Thoracic aorta (tissue), 2 donors: Measurements from ENCODE around the gene NCAPD3. TPM values are rescaled to one million over a fixed set of nuclear protein-coding genes. Genes with fewer than 3 reads are reported as not detected.

Source experiments
- ATAC-seq: fragments of 150-250 bp; one replicate; pipeline ENCODE4 v1.8.0; 2017; ENCODE audit warnings: low read depth; ENCODE audit not compliant: insufficient number of reproducible peaks, low FRiP score
- DNase-seq: peaks from one replicate; pipeline ENCODE4 v3.0.0-alpha.2; 2020; ENCODE audit warnings: low spot score
- H3K27ac ChIP-seq, 2 donors: fragments of 200-600 bp; sonication (generic); 1 replicate in 1 of 2; 2 replicates in 1 of 2; pipeline ENCODE4 v1.5.1; 2016; ENCODE audit warnings: mild to moderate bottlenecking in 2 of 2, moderate library complexity in 2 of 2
- H3K27me3 ChIP-seq: fragments of 200-600 bp; sonication (generic); replicated peaks from 2 replicates; pipeline ENCODE4 v1.6.0; 2016; ENCODE audit warnings: mild to moderate bottlenecking; ENCODE audit not compliant: insufficient read depth
- H3K36me3 ChIP-seq: fragments of 200-600 bp; sonication (generic); one replicate; pipeline ENCODE4 v1.5.1; 2016
- H3K4me1 ChIP-seq, 2 donors: fragments of 200-600 bp; sonication (generic); 1 replicate in 1 of 2; 2 replicates in 1 of 2; pipeline versions ENCODE4 v1.5.1 to v1.6.0; 2016; ENCODE audit warnings: low read depth in 2 of 2, mild to moderate bottlenecking in 1 of 2; ENCODE audit not compliant: control insufficient read depth in 1 of 2
- H3K4me3 ChIP-seq: fragments of 200-600 bp; sonication (generic); 2 replicates; pipeline ENCODE4 v1.5.1; 2016; ENCODE audit warnings: mild to moderate bottlenecking
- H3K9me3 ChIP-seq: fragments of 200-600 bp; sonication (generic); 2 replicates; pipeline ENCODE4 v1.5.1; 2016
- total RNA-seq, 2 donors: library from RNA; depleted of rRNA; stranded (reverse); fragments of >200 nt; gene quantifications; one replicate each; pipeline versions ENCODE4 v1.1.0 to v1.2.3, GENCODE V29; 2016
- TF ChIP-seq, protein P1 (sequence below): fragments of 200-600 bp; sonication (generic); IDR thresholded peaks from one replicate; pipeline ENCODE4 v1.5.1; 2019; ENCODE audit warnings: antibody characterized with exemption

NCAPD3 gene
- total RNA-seq, 2 donors from 2014 or later = 7.4 to 9.2 TPM

DNA sequence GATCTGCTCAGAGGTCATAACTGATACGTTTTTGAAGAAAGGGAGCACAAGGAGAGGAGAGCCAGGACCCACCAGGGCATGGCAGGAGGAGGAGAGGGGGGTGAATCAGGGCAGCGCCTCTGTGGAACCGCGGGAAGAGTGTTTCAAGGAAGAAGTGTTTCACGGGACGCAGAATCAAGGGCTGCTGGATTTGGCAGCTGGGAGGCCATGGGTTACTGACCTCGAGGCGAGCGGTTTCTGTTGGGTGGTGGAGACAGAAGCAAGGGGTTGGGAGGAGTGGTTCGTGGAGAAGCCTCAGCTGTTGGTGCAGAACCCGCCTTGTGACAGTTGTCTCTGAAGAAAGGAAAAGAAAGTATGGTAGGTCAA is 13.8 kb upstream of the NCAPD3 start:
- H3K36me3 ChIP-seq = peaks cover 22% of the 10 kb centered on the region
- H3K27ac ChIP-seq = no peak overlapping the region
- H3K4me3 ChIP-seq = no peak overlapping the region
- ATAC-seq (no peak), DNase-seq (no peak)
- TF ChIP-seq, protein P1, sequence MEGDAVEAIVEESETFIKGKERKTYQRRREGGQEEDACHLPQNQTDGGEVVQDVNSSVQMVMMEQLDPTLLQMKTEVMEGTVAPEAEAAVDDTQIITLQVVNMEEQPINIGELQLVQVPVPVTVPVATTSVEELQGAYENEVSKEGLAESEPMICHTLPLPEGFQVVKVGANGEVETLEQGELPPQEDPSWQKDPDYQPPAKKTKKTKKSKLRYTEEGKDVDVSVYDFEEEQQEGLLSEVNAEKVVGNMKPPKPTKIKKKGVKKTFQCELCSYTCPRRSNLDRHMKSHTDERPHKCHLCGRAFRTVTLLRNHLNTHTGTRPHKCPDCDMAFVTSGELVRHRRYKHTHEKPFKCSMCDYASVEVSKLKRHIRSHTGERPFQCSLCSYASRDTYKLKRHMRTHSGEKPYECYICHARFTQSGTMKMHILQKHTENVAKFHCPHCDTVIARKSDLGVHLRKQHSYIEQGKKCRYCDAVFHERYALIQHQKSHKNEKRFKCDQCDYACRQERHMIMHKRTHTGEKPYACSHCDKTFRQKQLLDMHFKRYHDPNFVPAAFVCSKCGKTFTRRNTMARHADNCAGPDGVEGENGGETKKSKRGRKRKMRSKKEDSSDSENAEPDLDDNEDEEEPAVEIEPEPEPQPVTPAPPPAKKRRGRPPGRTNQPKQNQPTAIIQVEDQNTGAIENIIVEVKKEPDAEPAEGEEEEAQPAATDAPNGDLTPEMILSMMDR = no peak
- H3K4me1 ChIP-seq = no peaks in the 10 kb centered on the region
- H3K9me3 ChIP-seq = no peaks in the 10 kb centered on the region
- no peaks in the 10 kb centered on the region for H3K27me3 ChIP-seq

DNA sequence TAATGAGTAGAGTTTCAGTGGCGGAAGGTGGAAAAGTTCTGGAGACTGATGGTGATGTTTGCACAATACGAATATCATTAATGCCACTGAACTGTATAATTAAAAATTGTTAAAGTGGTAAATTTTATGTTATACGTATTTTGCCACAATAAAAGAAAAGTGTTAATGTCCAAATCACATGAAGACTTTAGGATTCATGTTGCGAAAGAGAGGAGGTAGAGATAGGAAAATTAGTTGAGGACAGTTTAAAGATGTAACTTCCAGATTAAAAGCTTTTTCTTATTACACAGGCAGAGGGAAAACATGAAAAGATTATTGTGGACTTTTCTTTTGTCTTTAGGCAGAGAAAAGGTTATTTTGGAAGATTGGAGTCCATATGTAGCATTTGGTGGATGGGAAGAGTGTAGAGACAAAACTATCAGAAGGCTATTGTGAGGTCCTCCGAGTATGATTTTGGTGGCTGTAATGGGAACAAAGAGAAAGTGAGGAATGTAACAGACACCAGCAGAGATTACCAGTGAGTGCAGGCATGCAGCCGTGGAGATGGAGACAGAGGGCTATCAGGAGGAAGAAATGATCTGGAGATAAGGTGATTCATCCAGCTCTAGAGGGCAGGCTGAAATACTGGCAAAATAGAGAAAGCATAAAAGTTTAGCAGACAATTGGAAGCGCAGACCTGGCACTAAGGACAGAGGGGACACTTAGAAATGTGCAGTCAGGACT is 13.2 kb upstream of the NCAPD3 start:
- no peaks in the 10 kb centered on the region for H3K9me3 ChIP-seq
- no peak overlapping the region for H3K27ac ChIP-seq
- ATAC-seq (no peak), DNase-seq (no peak)
- H3K36me3 ChIP-seq = peaks cover 17% of the 10 kb centered on the region
- no peak overlapping the region for H3K4me3 ChIP-seq
- H3K27me3 ChIP-seq = no peaks in the 10 kb centered on the region
- TF ChIP-seq, protein P1 = no peak
- no peaks in the 10 kb centered on the region for H3K4me1 ChIP-seq

DNA sequence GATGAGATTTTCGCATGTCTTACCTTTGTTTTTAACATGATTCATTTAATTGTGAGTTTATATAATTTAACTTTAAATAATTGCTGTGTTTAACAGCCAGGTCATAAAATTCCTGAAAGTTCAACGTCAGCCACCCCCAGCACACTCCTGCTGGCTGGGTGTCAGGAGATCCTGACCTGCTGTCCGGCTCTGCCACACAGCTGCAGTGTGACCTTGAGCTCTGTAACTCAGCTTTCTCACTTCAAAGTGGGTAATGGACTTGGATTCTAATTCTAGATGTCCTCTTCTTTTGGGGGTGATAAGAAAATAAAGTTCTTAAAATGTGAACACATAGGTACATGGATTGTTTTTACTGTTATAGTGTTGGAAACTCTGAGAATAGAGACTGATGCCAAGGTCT is 11.6 kb upstream of the NCAPD3 start:
- H3K9me3 ChIP-seq = no peaks in the 10 kb centered on the region
- no peaks in the 10 kb centered on the region for H3K4me1 ChIP-seq
- no peak overlapping the region for H3K4me3 ChIP-seq
- no peak for DNase-seq
- H3K27ac ChIP-seq = no peak overlapping the region
- TF ChIP-seq, protein P1 = no peak
- H3K36me3 ChIP-seq = peaks cover 12% of the 10 kb centered on the region
- H3K27me3 ChIP-seq = no peaks in the 10 kb centered on the region
- no peak for ATAC-seq

DNA sequence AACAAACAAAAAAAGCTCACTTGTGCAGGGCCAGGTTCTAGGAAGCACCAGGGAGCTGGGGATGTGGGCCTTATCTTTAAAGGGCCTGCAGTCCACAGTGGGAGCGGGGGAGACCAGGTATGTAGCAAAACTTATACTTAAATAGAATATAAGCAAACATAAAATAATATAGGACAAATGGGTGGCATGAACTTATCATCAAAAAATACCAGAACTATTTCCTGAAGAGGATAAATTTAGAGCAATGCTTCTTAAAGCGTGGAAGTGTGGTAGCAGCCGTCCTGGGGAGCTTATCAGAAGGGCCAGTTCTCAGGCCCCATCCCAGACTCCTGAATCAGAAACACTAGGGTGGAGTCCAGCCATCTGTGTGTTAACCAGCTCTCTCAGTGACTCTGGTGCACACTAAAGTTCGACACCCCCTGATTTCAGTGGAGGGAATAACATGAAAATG is 10.0 kb upstream of the NCAPD3 start:
- no peaks in the 10 kb centered on the region for H3K27me3 ChIP-seq
- DNase-seq = no peak
- no peak overlapping the region for H3K27ac ChIP-seq
- TF ChIP-seq, protein P1 = no peak
- no peak overlapping the region for H3K4me3 ChIP-seq
- no peak for ATAC-seq
- no peaks in the 10 kb centered on the region for H3K9me3 ChIP-seq
- peaks cover 4% of the 10 kb centered on the region for H3K36me3 ChIP-seq
- H3K4me1 ChIP-seq = no peaks in the 10 kb centered on the region

DNA sequence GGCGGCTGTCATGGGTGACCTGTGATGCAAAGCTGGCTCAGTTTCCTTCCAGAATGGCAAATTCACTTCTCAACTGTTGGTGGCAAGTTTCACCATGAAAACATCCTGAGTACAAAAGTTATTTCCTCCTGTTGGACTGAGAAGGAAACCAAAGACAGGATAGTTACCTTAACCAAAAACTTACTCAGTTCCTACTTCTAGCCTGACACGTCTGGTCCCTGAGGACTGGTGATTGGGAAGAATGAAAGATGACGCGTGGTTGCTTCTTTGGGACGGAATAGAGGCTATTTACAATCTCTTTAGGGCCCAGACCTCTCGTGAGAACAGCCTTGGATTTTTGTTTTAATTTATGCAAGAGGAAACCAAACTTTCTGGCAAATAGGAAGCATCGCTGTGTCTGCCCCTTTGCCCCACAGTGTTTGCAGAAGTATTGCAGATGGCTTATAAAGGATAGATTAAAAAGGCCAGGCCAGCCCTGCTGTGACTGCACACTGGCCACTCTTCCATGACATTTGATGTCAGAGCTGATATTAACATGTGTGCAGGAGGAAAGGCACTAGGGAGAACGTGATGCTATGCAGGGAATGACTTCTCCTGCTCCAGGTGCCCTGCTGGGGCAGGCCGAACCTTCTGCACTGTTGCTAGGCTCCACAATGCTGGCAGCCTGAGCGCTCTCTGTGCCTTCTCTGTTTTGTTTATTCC is 8.3 kb upstream of the NCAPD3 start:
- H3K4me1 ChIP-seq = peaks cover 0 to 1% of the 10 kb centered on the region in 2 donors
- DNase-seq (no peak), ATAC-seq (no peak)
- H3K27ac ChIP-seq = no peak overlapping the region
- no peaks in the 10 kb centered on the region for H3K9me3 ChIP-seq
- no peaks in the 10 kb centered on the region for H3K27me3 ChIP-seq
- H3K36me3 ChIP-seq = peaks cover 4% of the 10 kb centered on the region
- H3K4me3 ChIP-seq = no peak overlapping the region
- TF ChIP-seq, protein P1 = no peak
